ENCODE results near the gene ZNF445.
"Not testable (repeated sequence)": the region's sequence is repeated elsewhere in the genome, so short reads cannot be mapped to it uniquely, and the experiment has no call there.

The ZNF445 gene

DNA sequence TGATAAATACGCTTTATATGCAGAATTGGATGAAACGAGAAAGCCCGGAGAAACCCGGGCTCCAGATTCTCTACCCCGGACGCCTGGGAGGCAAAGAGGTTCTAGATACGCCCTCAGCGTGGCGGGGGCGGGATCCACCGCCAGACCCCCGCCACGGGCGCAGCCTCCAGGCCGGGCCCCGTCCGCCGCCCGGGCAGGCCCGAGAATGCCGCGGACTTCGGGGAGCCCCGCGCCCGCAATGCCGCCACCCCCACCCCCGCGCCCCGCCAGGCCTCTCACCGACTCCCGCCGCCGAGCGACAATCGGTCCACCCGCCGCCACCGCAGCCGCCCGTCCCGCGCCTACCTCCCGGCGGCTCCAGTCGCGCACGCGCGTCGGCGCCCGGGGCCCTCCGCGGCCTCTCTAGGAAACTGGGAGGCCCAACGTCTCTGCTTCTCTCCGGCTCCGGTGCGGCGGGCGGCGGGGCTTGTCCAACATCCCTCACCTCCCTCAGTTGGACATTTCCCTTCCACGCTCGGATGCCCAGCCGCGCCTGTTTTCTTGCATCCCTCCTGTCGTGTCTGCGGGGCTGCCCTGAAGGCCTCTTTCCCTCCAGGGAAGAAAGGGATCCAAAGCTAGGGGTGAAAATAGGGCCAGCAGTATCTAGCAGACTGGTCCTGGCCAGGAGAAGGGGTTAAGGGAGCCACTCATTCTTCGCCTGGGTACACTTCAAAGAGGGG lies at the start of gene ZNF445:
ZNF445 (minus strand) TSS at position 359 of the 719 bp plus-strand sequence. CDS start 22,121 bp downstream, outside the sequence.
- DNase-seq (ENCODE audit: low read depth in 2 of 2) = peak; percentile 54 to 65

DNA sequence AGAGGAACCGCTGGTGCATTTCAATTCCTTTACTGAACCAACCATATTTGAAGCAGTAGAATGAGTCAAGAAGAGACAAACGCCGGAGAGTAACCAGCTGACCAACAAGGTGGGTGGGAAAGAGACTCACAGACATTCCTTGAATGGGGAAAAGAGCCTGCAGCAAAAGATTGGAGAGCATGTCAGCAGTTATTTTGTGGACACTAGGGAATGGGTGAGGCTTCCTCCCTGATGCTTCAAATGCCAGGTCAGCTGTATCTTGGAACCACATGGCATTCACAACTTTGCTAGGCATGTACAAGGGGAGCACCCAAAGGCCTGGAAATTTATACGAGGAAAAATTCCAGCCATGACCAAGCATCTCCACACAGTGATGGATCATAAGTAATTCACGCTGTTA lies 47.6 kb upstream of the ZNF445 start:
- no peak for DNase-seq (ENCODE audit: low read depth in 2 of 2)

DNA sequence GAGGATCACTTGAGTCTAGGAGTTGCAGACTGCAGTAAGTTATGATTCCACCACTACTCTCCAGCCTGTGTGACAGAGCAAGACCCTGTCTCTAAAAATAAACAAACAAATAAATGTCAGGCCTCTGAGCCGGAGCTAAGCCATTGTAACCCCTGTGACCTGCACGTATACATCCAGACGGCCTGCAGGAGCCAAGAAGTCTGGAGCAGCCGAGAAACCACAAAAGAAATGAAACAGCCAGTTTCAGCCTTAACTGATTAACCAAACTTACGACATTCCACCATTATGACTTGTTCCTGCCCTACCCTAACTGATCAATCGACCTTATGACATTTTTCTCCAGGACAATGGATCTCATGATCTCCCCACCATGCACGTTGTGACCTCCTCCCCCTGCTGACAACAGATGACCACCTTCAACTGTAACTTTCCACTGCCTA lies 45.0 kb upstream of the ZNF445 start:
- no peak for DNase-seq (ENCODE audit: low read depth in 2 of 2)

DNA sequence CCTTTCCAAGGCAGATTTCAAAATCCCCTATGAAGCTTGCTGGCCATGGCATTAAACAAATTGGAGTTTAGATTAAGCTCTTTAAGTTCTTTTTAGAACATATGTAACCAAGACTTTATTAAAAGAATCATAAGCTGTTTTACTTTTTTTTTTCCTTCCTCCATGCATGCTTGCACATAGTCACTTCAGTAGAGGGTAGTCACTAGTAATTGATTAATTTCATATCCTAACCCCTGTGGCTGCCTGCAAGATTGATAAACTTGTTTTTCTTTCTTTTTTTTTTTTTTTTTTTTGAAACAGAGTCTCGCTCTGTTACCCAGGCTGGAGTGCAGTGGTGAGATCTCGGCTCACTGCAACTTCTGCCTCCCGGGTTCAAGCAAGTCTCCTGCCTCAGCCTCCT lies 44.3 kb upstream of the ZNF445 start:
- DNase-seq (ENCODE audit: low read depth in 2 of 2) = no peak

DNA sequence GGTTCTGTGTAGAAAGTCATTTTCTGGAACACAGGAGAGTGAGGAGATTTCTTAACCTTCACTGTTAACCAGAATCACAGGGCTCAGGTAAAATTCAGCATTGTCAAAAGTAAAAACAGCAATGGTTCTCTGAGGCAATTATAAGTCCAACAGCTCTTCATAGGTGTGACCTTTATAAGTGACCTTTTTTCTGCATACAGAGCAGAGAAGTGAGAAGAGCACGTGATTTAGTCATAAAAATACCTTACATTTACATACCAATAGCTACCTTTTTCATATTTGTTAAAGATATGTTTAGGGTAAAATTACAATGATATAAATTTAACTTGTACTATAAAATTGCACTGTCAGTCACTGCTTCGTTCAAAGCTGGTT lies 41.3 kb upstream of the ZNF445 start:
- DNase-seq (ENCODE audit: low read depth in 2 of 2) = no peak

DNA sequence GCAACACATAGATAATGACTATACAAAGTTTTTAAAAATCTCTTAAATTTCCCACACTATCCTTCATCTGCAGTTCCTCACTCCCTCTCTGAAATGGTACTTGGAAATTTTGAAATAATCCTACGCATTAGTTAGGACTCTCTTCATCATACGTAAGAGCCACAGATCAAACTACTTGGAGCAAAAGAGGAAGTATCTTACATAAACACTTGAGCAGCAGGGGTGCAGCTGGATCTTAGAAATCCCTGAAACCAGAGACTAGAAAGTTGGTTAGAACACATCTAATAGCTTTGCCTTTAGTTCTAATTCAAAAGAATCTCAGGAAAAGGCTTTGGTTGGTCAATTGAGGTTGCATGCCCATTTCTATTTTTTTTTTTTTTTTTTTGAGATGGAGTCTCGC lies 38.8 kb upstream of the ZNF445 start:
- no peak for DNase-seq (ENCODE audit: low read depth in 2 of 2)

DNA sequence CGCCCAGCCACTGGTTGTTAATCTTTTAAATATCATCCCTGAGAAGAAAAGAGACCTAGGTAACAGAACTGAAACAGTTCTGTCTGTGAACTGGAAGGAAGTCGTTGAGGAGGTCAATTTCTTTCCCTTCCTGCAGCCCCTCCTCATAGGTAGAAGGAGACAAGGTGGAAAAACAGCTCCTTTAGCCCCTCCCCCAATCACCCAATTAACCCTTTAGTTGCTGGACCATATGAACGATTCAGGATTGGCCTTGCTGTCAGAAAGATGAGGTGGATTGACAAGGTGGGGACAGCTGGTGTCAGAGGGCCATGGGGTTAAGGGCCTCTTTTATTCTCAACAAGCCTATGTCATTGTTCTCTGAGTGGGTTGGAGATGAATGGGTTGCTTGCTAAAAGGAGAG lies 36.0 kb upstream of the ZNF445 start:
- no peak for DNase-seq (ENCODE audit: low read depth in 2 of 2)

DNA sequence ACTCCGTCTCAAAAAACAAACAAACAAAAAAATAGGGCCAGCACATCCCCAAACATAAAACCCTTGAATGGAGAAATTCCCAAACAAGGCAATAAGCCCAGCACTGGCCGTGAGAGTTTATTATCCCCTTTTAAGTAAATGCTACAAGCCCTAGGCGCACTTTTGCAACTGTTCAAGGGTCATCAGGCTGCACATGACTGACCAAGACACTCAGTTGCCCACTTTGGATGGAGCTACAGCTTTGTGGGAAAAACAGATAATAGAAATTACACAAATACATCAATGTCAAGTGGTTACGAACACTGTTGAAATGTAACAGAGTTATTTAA lies 33.7 kb upstream of the ZNF445 start:
- DNase-seq (ENCODE audit: low read depth in 2 of 2) = no peak

DNA sequence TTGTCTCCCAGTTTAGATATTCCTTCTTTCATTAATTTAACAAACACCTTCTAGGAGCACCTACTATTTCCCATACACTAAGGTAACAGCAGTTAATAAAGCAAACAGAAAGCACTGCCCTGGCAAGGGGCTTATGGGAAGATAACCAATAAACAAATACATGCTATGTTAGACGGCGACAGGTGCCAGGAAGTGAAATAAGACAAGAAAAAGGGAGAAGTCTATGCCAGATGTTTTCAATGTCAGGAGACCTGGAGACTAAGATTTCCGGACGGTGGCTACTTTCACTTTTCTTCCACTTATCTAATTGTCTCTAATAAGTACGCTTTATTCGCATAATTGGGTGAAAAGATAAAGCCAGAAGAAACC lies 32.5 kb upstream of the ZNF445 start:
- DNase-seq (ENCODE audit: low read depth in 2 of 2) = no peak

DNA sequence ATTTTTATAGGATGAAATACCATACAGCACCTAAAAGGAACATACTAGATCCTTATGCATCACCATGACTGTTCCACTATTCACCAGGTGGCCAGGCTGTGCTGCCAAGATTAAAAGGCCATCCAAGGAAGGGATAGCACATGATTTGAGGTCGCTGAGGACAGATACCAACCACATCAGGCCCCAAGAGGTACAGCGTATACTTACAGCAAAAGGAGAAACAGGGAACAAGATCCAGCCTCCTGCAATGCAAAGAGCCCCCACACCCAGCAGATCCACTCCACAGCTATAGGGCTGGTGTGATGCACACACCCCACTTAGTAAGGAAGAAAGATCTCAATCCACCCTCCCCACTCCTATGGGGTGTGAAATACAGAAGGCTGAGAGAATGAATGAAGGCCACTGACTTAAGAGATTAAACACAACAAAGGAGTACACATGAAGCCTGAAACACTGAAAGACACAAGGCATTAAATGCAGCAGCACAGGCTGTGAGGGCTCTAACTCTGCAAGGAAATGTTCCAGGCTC lies 32.0 kb upstream of the ZNF445 start:
- no peak for DNase-seq (ENCODE audit: low read depth in 2 of 2)

DNA sequence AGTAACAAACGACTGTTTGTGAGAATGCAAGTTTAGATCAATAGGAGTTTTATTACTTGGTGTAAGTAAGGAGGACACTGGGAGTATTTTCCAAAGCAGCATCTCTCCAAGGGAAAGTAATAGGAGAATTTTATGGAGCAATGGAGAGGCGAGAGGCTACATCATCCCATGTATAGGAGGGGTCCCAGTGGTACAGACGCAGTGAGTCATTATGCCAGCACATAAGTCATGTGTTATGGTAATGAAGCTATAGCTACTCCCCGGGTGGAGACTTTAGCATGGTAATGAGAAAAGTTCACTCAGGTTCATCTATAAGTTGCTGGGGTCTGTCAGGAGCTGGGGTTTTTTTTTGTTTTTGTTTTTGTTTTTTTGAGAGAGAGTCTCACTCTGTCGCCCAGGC lies 29.5 kb upstream of the ZNF445 start:
- DNase-seq (ENCODE audit: low read depth in 2 of 2) = no peak

DNA sequence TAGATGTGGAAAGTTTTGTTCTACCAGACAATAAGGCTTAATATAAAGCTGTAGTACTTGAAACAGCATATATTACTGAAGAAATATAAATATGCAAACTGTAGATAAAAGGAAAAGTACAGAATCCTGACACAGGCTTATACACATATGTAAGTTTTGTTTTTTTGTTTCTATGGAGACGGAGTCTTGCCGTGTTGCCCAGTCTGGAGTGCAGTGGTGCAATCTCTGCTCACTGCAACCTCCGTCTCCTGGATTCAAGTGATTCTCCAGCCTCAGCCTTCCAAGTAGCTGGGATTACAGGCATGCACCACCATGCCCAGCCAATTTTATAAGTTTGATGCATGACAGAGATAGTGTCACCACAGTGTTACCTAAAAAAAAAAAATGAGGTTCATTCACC lies 29.1 kb upstream of the ZNF445 start:
- no peak for DNase-seq (ENCODE audit: low read depth in 2 of 2)

DNA sequence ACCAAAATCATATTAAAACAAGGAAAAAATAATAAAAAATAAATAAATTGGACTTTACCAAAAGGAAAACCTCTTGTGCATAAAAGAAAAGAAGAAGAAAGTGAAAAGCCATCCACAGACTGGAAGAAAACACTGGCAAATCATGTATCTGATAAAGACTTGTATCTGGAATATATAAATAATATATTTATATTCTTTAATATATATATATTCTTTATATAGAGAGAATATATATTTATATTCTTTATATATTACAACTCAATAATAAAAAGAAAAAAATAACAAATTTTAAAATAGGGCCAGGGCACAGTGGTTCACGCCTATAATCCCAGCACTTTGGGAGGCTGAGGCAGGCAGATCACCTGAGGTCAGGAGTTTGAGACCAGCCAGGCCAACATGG lies 27.1 kb upstream of the ZNF445 start:
- no peak for DNase-seq (ENCODE audit: low read depth in 2 of 2)

DNA sequence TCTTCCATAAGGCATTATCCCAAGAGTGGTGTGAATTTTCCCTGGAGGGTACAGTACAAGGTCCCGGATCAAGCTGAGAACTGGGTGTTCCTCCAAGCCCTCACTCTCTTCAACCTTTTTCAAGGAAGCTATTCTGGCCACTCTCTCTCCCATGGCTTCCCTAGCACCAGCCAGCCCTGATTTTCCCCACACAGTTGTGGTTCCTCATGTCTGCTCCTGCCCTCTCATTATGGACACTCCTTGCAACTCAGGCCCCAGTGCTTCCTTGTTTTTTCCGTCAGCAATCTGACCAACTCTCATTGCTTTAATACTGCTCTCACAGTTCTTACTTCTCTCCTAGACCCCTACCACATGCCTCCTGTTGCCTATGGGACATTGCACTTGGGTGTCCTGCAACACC lies 25.7 kb upstream of the ZNF445 start:
- DNase-seq (ENCODE audit: low read depth in 2 of 2) = not testable (repeated sequence)

DNA sequence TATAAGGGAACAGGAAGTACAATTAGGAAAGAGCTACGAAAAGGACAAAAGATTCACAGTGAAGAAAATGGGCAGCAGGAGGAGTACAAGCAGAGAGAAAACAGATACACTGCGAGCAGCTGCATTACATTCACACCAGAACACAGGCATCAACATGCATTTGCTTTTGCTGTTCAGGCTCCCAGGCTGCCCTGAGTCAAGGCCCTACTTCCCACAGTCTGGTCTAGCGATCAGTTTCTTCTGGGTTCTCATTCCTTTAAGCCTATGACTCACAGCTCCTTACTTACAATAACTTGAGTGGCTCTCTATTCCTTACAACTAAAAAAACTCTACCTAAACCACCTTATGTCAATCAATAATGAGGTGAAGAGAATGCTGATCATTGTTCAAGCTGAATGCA lies 24.5 kb upstream of the ZNF445 start:
- no peak for DNase-seq (ENCODE audit: low read depth in 2 of 2)

DNA sequence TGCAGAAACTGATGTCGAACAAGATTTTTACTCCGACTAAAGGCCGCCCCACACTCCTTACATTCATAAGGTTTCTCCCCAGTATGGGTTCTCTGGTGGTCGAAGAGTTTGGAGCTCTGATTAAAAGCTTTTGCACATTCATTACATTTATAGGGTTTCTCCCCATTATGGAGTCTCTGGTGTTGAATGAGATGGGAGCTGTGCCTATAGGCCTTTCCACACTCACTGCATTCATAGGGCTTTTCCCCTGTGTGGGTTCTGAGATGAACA lies 22.4 kb upstream of the ZNF445 start:
- not testable (repeated sequence) for DNase-seq (ENCODE audit: low read depth in 2 of 2)

DNA sequence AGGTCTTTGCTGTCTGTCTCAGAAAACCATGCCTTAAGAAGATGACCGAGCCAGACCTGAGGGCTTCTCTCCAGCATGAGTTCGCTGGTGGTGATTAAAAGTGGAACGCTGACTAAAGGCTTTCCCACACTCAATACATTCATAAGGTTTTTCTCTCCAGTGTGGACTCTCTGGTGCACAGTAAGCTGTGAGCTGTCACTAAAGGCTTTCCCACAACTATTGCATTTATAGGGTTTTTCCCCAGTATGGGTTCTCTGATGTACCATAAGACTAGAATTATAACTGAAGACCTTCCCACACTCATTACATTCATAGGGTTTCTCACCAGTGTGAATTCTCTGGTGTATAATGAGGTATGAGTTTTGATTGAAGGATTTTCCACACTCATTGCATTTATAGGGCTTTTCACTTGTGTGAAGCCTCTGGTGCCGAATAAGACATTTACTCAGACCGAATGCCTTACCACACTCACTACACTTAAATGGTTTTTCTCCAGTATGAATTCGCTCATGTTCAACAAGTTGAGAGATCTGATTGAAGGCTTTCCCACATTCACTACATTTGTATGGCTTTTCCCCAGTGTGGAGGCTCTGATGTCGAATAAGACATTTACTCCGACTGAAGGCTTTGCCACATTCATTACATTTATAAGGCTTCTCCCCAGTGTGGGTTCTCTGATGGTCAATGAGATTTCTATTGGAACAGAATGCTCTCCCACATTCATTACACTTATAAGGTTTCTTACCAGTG lies 21.9 kb upstream of the ZNF445 start:
- DNase-seq (ENCODE audit: low read depth in 2 of 2) = no peak

DNA sequence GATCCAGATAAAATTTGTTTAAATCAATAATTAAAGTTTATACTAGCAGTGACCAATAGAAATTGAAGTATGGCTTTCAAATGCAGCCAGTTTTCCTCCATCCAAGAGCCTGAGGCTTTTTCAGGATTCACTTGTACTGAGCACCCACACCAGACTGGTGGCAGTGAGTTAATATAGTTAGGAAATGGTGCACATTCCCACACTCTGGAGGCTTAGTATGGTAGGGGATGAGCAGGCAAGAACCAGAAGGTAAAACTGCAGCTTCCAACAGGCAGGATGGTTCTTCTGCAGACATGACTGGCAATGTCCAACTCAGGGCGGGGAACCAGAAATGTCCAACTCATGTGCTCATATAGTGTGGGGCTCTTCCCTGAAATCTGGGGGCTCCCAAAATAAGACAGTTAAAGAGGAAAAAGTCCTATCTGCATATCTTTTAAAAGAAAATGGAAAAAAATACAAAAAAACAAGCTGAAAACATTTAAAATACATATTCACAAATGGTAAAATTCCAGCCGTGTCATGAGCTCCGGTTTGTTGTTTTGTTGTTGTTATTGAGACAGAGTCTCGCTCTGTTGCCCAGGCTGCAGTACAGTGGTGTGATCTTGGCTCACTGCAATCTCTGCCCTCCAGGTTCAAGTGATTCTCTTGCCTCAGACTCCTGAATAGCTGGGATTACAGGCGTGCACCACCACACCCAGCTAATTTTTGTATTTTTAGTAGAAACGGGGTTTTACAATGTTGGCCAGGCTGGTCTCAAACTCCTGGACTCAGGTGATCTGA lies 18.4 kb upstream of the ZNF445 start:
- no peak for DNase-seq (ENCODE audit: low read depth in 2 of 2)

DNA sequence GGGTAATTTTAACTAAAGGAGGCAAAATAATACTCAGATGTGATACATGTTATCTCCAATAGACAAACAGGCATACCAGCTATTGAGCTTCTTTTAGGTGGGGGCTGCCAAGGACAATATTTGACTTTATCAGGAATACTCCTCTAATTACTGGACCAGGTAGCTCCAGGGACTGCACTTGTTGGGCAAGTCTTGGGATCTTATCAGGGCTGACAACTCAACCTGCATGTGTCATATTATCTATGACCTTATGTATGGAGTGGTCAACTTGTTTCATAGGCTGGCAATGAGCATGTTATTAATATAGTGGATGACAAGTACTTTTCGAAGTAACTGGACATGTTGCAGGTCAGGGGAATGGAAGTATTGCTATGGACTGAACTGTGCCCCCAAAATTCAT lies 15.0 kb upstream of the ZNF445 start:
- DNase-seq (ENCODE audit: low read depth in 2 of 2) = no peak

DNA sequence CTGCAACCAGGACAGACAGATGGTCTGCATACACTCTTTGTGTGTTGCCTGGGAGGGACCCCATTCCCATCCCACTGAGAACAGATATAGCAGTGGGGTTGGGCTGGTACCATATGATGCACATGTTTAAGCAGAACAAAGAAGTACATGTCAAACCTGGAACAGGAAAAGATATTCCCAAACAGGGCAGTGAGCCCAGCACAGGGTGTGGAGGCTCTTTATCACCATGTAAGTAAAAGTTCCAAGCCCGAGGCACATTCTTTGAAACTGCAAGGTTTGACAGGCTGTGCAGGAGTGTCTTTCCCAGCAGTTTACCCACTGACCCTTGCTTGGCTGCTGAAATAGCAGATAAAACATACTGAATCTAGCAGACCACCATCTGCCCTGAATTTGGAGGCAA lies 5.3 kb upstream of the ZNF445 start:
- no peak for DNase-seq (ENCODE audit: low read depth in 2 of 2)

DNA sequence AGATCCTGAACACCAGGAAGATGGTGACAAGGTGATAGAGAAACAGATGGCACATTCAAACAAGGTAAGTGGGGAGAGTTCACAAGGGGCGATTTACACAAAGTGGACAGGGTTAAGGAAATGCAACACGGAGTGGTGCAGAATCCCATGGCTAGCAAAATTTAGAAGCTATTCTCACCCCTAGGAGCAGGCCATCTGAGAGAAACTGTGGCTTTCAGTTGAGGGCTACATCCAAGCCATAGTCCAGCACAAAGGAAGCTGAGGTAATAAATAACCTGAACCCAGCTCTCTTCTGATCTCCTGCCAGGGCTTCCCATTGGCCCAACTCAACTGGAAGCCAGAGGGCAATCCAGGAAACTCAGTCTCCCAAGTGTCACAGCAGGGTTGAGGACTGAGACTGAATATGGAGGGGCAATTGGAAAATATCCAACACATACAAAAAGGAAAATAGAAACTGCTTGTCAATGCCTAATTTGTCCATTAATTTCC lies 1.2 kb upstream of the ZNF445 start:
- DNase-seq (ENCODE audit: low read depth in 2 of 2) = no peak

DNA sequence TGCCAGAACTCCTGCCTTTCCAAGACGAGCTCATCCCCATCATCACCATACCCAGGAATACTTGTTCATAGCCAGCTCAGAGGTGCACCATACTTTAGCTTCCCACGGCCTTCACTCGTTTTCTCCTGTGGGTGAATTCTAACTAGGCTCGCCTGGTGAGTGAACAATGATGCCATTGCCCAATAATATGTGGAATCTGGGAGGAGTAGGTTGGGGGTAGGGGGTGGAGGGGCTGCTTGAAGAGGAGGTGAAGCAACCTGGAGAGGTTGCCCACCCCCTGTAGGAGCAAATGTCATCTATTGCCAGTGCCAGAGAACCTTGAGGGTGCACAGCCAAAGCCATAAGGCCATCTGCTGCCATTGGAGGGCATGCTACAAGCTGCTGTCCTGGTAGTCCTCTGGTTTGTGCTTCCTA lies 592 bp upstream of the ZNF445 start:
- DNase-seq (ENCODE audit: low read depth in 2 of 2) = no peak

DNA sequence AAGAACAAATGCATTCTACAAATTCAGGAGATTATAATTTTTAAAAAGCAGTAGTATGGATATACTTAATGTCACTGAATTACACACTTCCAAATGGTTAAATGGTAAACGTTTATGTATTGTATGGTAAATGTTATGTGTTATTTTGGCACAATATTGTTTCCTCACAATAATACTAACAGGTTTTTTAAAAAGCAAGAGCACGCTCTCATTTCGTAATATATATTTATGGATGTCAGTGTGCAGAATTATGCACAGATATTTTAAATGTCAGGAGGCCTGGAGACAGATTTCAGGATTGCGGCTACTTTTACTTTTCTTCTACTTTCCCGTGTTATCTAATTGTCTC lies 533 bp downstream of the ZNF445 start:
- no peak for DNase-seq (ENCODE audit: low read depth in 2 of 2)

All from stimulated activated CD4-positive, alpha-beta T cell treated with anti-CD3 and anti-CD28 coated beads, Interleukin-12 subunit alpha, Interleukin-12 subunit beta, amount 100 ng/mL, for 24 hours (primary cell).